ENCODE results near the gene PRPS1. TPM values are rescaled to one million over a fixed set of nuclear protein-coding genes. Genes with fewer than 3 reads are reported as not detected.

Gene PRPS1
- total RNA-seq, 1 experiment from 2014 or later, result 126 TPM

DNA sequence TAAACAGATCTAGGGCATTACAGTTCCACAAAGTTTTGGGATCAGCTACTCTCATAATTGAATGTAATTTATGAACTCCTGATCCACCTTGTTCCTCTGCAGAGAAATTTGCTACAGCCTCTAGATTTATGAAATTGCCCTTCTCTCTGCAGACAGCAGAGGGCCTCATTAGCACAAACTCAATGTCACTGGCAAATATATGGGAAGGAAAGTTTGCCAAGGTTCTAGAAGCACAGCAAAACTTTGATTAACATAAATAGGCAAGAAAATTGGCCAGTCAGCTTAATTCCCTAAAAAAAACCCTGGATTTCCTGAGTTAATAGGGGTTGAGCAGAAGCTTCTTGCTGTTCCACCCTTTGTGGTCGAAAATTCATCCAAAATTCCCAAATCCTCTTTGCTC, 31.5 kb downstream of the PRPS1 start:
- no peak for DNase-seq (ENCODE audit: low spot score)
- no peak; the same call in 1 of the 2 replicates for ATAC-seq
- peaks cover 18% of the 10 kb centered on the region for H3K4me1 Mint-ChIP-seq

GRCh38 chrX:107662145-107662544, 33.8 kb downstream of the PRPS1 start:
- ATAC-seq, result no peak
- Mint-ChIP-seq H3K36me3 (no peaks in the 10 kb centered on the region), H3K4me1 (peaks cover 9% of the 10 kb centered on the region), H3K9me3 (no peaks in the 10 kb centered on the region), H3K27me3 (ENCODE audit: low read depth) (no peaks in the 10 kb centered on the region), H3K27ac (no peak overlapping the region), H3K4me3 (no peak overlapping the region)
- ChIA-PET CTCF (interaction anchor here (0.8 to 6.8 kb wide), 3 partner anchors 11 to 114 kb away, joined by 3 to 108 read pairs (median 6); partner anchors contain the start of genes NCBP2L and TSC22D3), POLR2A (no interaction called here)
- TF ChIP-seq, protein P1, sequence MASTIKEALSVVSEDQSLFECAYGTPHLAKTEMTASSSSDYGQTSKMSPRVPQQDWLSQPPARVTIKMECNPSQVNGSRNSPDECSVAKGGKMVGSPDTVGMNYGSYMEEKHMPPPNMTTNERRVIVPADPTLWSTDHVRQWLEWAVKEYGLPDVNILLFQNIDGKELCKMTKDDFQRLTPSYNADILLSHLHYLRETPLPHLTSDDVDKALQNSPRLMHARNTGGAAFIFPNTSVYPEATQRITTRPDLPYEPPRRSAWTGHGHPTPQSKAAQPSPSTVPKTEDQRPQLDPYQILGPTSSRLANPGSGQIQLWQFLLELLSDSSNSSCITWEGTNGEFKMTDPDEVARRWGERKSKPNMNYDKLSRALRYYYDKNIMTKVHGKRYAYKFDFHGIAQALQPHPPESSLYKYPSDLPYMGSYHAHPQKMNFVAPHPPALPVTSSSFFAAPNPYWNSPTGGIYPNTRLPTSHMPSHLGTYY (CRISPR knock-in tag; IDR thresholded peaks at IDR 0.05), result no peak
- TF ChIP-seq, protein P2, sequence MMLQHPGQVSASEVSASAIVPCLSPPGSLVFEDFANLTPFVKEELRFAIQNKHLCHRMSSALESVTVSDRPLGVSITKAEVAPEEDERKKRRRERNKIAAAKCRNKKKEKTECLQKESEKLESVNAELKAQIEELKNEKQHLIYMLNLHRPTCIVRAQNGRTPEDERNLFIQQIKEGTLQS (CRISPR knock-in tag; conservative IDR thresholded peaks at IDR 0.05), result no peak
- TF ChIP-seq, protein P3, sequence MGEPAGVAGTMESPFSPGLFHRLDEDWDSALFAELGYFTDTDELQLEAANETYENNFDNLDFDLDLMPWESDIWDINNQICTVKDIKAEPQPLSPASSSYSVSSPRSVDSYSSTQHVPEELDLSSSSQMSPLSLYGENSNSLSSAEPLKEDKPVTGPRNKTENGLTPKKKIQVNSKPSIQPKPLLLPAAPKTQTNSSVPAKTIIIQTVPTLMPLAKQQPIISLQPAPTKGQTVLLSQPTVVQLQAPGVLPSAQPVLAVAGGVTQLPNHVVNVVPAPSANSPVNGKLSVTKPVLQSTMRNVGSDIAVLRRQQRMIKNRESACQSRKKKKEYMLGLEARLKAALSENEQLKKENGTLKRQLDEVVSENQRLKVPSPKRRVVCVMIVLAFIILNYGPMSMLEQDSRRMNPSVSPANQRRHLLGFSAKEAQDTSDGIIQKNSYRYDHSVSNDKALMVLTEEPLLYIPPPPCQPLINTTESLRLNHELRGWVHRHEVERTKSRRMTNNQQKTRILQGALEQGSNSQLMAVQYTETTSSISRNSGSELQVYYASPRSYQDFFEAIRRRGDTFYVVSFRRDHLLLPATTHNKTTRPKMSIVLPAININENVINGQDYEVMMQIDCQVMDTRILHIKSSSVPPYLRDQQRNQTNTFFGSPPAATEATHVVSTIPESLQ (CRISPR knock-in tag; IDR thresholded peaks at IDR 0.05), result no peak
- TF ChIP-seq RORB (CRISPR knock-in tag; IDR thresholded peaks at IDR 0.05), result no peak
- DNase-seq (ENCODE audit: low spot score), result no peak

More for the DNA sequence above, 31.5 kb downstream of the PRPS1 start:
- H3K27me3 Mint-ChIP-seq (ENCODE audit: low read depth), result no peaks in the 10 kb centered on the region
- TF ChIP-seq PRRX2 (CRISPR knock-in tag; IDR thresholded peaks at IDR 0.05), result no peak
- TF ChIP-seq ZNF423 (CRISPR knock-in tag; IDR thresholded peaks at IDR 0.05), result no peak
- TF ChIP-seq, protein P4, sequence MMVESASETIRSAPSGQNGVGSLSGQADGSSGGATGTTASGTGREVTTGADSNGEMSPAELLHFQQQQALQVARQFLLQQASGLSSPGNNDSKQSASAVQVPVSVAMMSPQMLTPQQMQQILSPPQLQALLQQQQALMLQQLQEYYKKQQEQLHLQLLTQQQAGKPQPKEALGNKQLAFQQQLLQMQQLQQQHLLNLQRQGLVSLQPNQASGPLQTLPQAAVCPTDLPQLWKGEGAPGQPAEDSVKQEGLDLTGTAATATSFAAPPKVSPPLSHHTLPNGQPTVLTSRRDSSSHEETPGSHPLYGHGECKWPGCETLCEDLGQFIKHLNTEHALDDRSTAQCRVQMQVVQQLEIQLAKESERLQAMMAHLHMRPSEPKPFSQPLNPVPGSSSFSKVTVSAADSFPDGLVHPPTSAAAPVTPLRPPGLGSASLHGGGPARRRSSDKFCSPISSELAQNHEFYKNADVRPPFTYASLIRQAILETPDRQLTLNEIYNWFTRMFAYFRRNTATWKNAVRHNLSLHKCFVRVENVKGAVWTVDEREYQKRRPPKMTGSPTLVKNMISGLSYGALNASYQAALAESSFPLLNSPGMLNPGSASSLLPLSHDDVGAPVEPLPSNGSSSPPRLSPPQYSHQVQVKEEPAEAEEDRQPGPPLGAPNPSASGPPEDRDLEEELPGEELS (CRISPR knock-in tag; IDR thresholded peaks at IDR 0.05), result no peak
- TF ChIP-seq, protein P5, sequence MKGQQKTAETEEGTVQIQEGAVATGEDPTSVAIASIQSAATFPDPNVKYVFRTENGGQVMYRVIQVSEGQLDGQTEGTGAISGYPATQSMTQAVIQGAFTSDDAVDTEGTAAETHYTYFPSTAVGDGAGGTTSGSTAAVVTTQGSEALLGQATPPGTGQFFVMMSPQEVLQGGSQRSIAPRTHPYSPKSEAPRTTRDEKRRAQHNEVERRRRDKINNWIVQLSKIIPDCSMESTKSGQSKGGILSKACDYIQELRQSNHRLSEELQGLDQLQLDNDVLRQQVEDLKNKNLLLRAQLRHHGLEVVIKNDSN (CRISPR knock-in tag; IDR thresholded peaks at IDR 0.05), result no peak
- no peak for TF ChIP-seq ESRRA (CRISPR knock-in tag; IDR thresholded peaks at IDR 0.05; ENCODE audit: borderline replicate concordance)
- TF ChIP-seq, protein P6, sequence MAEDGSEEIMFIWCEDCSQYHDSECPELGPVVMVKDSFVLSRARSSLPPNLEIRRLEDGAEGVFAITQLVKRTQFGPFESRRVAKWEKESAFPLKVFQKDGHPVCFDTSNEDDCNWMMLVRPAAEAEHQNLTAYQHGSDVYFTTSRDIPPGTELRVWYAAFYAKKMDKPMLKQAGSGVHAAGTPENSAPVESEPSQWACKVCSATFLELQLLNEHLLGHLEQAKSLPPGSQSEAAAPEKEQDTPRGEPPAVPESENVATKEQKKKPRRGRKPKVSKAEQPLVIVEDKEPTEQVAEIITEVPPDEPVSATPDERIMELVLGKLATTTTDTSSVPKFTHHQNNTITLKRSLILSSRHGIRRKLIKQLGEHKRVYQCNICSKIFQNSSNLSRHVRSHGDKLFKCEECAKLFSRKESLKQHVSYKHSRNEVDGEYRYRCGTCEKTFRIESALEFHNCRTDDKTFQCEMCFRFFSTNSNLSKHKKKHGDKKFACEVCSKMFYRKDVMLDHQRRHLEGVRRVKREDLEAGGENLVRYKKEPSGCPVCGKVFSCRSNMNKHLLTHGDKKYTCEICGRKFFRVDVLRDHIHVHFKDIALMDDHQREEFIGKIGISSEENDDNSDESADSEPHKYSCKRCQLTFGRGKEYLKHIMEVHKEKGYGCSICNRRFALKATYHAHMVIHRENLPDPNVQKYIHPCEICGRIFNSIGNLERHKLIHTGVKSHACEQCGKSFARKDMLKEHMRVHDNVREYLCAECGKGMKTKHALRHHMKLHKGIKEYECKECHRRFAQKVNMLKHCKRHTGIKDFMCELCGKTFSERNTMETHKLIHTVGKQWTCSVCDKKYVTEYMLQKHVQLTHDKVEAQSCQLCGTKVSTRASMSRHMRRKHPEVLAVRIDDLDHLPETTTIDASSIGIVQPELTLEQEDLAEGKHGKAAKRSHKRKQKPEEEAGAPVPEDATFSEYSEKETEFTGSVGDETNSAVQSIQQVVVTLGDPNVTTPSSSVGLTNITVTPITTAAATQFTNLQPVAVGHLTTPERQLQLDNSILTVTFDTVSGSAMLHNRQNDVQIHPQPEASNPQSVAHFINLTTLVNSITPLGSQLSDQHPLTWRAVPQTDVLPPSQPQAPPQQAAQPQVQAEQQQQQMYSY (CRISPR knock-in tag; IDR thresholded peaks at IDR 0.05), result no peak
- TF ChIP-seq NFE2L1 (CRISPR knock-in tag; IDR thresholded peaks at IDR 0.05), result no peak
- TF ChIP-seq CTCF (IDR thresholded peaks at IDR 0.05), result no peak; the same call in 1 of the 2 replicates
- TF ChIP-seq ATF1 (CRISPR knock-in tag; IDR thresholded peaks at IDR 0.05), result no peak
- TF ChIP-seq ETV6 (CRISPR knock-in tag; IDR thresholded peaks at IDR 0.05), result no peak
- TF ChIP-seq, protein P7, sequence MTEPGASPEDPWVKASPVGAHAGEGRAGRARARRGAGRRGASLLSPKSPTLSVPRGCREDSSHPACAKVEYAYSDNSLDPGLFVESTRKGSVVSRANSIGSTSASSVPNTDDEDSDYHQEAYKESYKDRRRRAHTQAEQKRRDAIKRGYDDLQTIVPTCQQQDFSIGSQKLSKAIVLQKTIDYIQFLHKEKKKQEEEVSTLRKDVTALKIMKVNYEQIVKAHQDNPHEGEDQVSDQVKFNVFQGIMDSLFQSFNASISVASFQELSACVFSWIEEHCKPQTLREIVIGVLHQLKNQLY (CRISPR knock-in tag; IDR thresholded peaks at IDR 0.05), result no peak
- TF ChIP-seq ZBTB21 (CRISPR knock-in tag; IDR thresholded peaks at IDR 0.05; ENCODE audit: borderline replicate concordance), result no peak
- ChIA-PET POLR2A (interaction anchor here (1.0 kb wide), 1 partner anchor 13 kb away, joined by 5 read pairs; no protein-coding TSS in a partner anchor), CTCF (interaction anchor here (0.7 to 6.8 kb wide), 16 partner anchors 8 to 420 kb away, joined by 3 to 108 read pairs (median 5); partner anchors contain the start of genes NCBP2L and TSC22D3)
- no peaks in the 10 kb centered on the region for H3K9me3 Mint-ChIP-seq
- H3K4me3 Mint-ChIP-seq, result no peak overlapping the region
- no peak overlapping the region for H3K27ac Mint-ChIP-seq
- no peaks in the 10 kb centered on the region for H3K36me3 Mint-ChIP-seq
